SK-N-SH treated with all-trans-retinoic acid at 6 μM for 48 hours (cell line): ENCODE results near the gene SEMA3D.

ENCODE experiments used
- CREB5 ChIP-seq: fragments of 250-450 bp; sonication (Bioruptor Pico); IDR thresholded peaks from 2 replicates; pipeline ENCODE4 v1.5.1; 2020; ENCODE audit warnings: low read depth, mild to moderate bottlenecking, moderate library complexity
- CSRNP3 ChIP-seq: fragments of 250-450 bp; sonication (Bioruptor Pico); IDR thresholded peaks from 2 replicates; pipeline ENCODE4 v1.5.1; 2021; ENCODE audit warnings: mild to moderate bottlenecking, moderate library complexity
- ESRRG ChIP-seq: fragments of 250-450 bp; sonication (Bioruptor Pico); IDR thresholded peaks from 2 replicates; pipeline ENCODE4 v1.6.1; 2021; ENCODE audit warnings: mild to moderate bottlenecking
- OSR1 ChIP-seq: fragments of 250-450 bp; sonication (Bioruptor Pico); IDR thresholded peaks from 2 replicates; pipeline ENCODE4 v1.8.0; 2022; ENCODE audit warnings: moderate library complexity, mild to moderate bottlenecking, inconsistent platforms
- PATZ1 ChIP-seq: fragments of 250-450 bp; sonication (Bioruptor Pico); IDR thresholded peaks from 2 replicates; pipeline ENCODE4 v1.8.0; 2020; ENCODE audit warnings: mild to moderate bottlenecking, moderate library complexity, borderline replicate concordance
- PPARA ChIP-seq: fragments of 250-450 bp; sonication (Bioruptor Pico); IDR thresholded peaks from 2 replicates; pipeline ENCODE4 v1.5.0; 2020; ENCODE audit warnings: mild to moderate bottlenecking, borderline replicate concordance
- SNAI2 ChIP-seq: fragments of 250-450 bp; sonication (Bioruptor Pico); IDR thresholded peaks from 2 replicates; pipeline ENCODE4 v1.5.0; 2020; ENCODE audit warnings: mild to moderate bottlenecking, moderate library complexity
- ZFP3 ChIP-seq: fragments of 250-450 bp; sonication (Bioruptor Pico); IDR thresholded peaks from 2 replicates; pipeline ENCODE4 v1.5.0; 2020; ENCODE audit warnings: mild to moderate bottlenecking, moderate library complexity
- ZFP30 ChIP-seq: fragments of 450-650 bp; formaldehyde crosslinking; IDR thresholded peaks from 2 replicates; pipeline ENCODE4 v1.5.0; 2022; ENCODE audit warnings: mild to moderate bottlenecking, moderate library complexity
- ZNF70 ChIP-seq: fragments of 450-650 bp; formaldehyde crosslinking; IDR thresholded peaks from 2 replicates; pipeline ENCODE4 v1.5.0; 2020; ENCODE audit warnings: mild to moderate bottlenecking, moderate library complexity
- ZNF8 ChIP-seq: fragments of 450-650 bp; formaldehyde crosslinking; IDR thresholded peaks from 2 replicates; pipeline ENCODE4 v1.5.0; 2020; ENCODE audit warnings: mild to moderate bottlenecking, moderate library complexity

- TF ChIP-seq CSRNP3 (no peak), CREB5 (CRISPR knock-in tag) (no peak), ZNF8 (no peak), ZFP30 (no peak), OSR1 (no peak), ZFP3 (no peak), PATZ1 (no peak), SNAI2 (CRISPR knock-in tag) (no peak), ZNF70 (CRISPR knock-in tag) (no peak), PPARA (CRISPR knock-in tag) (no peak), ESRRG (no peak)
Observed at GRCh38 chr7:84970670-84971069, 216.2 kb downstream of the SEMA3D start.
